Right lobe of liver (tissue), 6 donors: ENCODE measurements around the gene NKAIN2. TPM values are rescaled to one million over a fixed set of nuclear protein-coding genes. Genes with fewer than 3 reads are reported as not detected.

Source experiments
- ATAC-seq, 4 donors: fragments of 200-7000 bp; cut with Tn5 transposase; one replicate each; pipeline ENCODE4 v1.9.1; 2020; ENCODE audit warnings: mild to moderate bottlenecking in 4 of 4, moderate library complexity in 4 of 4
- DNase-seq, 3 donors: peaks; one replicate each; pipeline ENCODE4 v3.0.0-alpha.2; 2020
- H3K27ac ChIP-seq, 3 donors: fragments of 200-600 bp; one replicate each; pipeline ENCODE4 v1.8.0; 2022
- H3K27me3 ChIP-seq, 2 donors: fragments of 200-600 bp; one replicate each; pipeline ENCODE4 v1.8.0; 2022
- H3K36me3 ChIP-seq, 4 donors: fragments of 200-600 bp; sonication (generic) in 1 of 4; one replicate each; pipeline versions ENCODE4 v1.5.1 to v1.8.0; 2017 to 2022; ENCODE audit warnings: control low read depth in 1 of 4
- H3K4me1 ChIP-seq, 4 donors: fragments of 200-600 bp; sonication (generic) in 1 of 4; one replicate each; pipeline versions ENCODE4 v1.5.1 to v1.8.0; 2017 to 2022; ENCODE audit warnings: control low read depth in 1 of 4
- H3K4me3 ChIP-seq, 3 donors: fragments of 200-600 bp; one replicate each; pipeline ENCODE4 v1.8.0; 2022
- H3K9me3 ChIP-seq, 4 donors: fragments of 200-600 bp; sonication (generic) in 1 of 4; one replicate each; pipeline versions ENCODE4 v1.5.1 to v1.8.0; 2017 to 2022; ENCODE audit warnings: control low read depth in 1 of 4
- CTCF ChIP-seq, 4 donors: fragments of 200-600 bp in 3 of 4; fragments of 450-650 bp in 1 of 4; IDR thresholded peaks; one replicate each; pipeline versions ENCODE4 v1.5.1 to v1.8.0; 2016 to 2022; ENCODE audit warnings: antibody characterized with exemption in 4 of 4, mild to moderate bottlenecking in 2 of 4
- POLR2A ChIP-seq: fragments of 450-650 bp; IDR thresholded peaks from one replicate; pipeline ENCODE4 v1.6.1; 2017; ENCODE audit warnings: antibody characterized with exemption, mild to moderate bottlenecking
- WGBS: methylation state at CpG from one replicate; pipeline ENCODE4 v1.1.6; 2018; ENCODE audit warnings: low coverage, low lambda C conversion rate; ENCODE audit not compliant: insufficient coverage; ENCODE audit errors: missing lambda C conversion rate; 5-methylcytosine and 5-hydroxymethylcytosine counted together
- intact Hi-C, 2 donors: fragments of 100-400 bp; cut with DNase I; formaldehyde crosslinking; loops; one replicate each; pipeline versions ENCODE4 v1.11.2 to v1.14.1; 2022
- total RNA-seq, 6 experiments: library from RNA; depleted of rRNA in 2 of 6; stranded (reverse); fragments of >200 nt in 2 of 6; fragmentation: NEBNext Ultra II Directional in 3 of 6; extraction: Animal tissue kit (Norgen Biotek cat#: 25700) in 3 of 6; gene quantifications; one replicate each; pipeline versions ENCODE4 v1.1.0 to v1.2.4, GENCODE V29; 2016 to 2023
- donor health status: DM: no; HTN: yes; CAD: no.
- donor health status: DM: no; HTN: no; CAD: no.
- donor health status: DM: no; HTN: no; CAD: no.
- donor health status: DM: no; HTN: yes; CAD: no.
- donor health status: DM: no; HTN: yes; CAD: no.

Gene NKAIN2
- total RNA-seq, 6 experiments from 2014 or later, result 0.16 to 0.28 TPM; not detected in 4

- no peaks in the 10 kb centered on the region for H3K36me3 ChIP-seq
- intact Hi-C loops, result no loop called here
- H3K4me1 ChIP-seq, result no peaks in the 10 kb centered on the region
- no peak overlapping the region for H3K4me3 ChIP-seq
- no peak for DNase-seq
- no peak overlapping the region for H3K27ac ChIP-seq
- H3K27me3 ChIP-seq, result no peaks in the 10 kb centered on the region
- TF ChIP-seq POLR2A (no peak), CTCF (IDR thresholded peaks at IDR 0.05) (no peak)
- no peaks in the 10 kb centered on the region for H3K9me3 ChIP-seq
- 64% methylated on average over 3 of the region's 3 CpGs for WGBS
- ATAC-seq, result no peak
Measured at GRCh38 chr6:124604719-124605118, 801.1 kb downstream of the NKAIN2 start.

- H3K27me3 ChIP-seq, result no peaks in the 10 kb centered on the region
- no peak for ATAC-seq
- no peak for DNase-seq
- intact Hi-C loops, result no loop called here
- TF ChIP-seq CTCF (IDR thresholded peaks at IDR 0.05), result no peak
- H3K4me1 ChIP-seq, result no peaks in the 10 kb centered on the region
- H3K27ac ChIP-seq, result no peak overlapping the region
- H3K4me3 ChIP-seq, result no peak overlapping the region
- H3K36me3 ChIP-seq, result no peaks in the 10 kb centered on the region
- H3K9me3 ChIP-seq, result no peaks in the 10 kb centered on the region
Measured at GRCh38 chr6:124607119-124607627, 803.5 kb downstream of the NKAIN2 start.

GRCh38 chr6:124613031-124613430, 809.4 kb downstream of the NKAIN2 start:
- TF ChIP-seq CTCF (IDR thresholded peaks at IDR 0.05) (no peak), POLR2A (no peak)
- Histone ChIP-seq H3K4me3 (no peak overlapping the region), H3K9me3 (no peaks in the 10 kb centered on the region), H3K27me3 (no peaks in the 10 kb centered on the region), H3K36me3 (no peaks in the 10 kb centered on the region), H3K4me1 (no peaks in the 10 kb centered on the region), H3K27ac (no peak overlapping the region)
- ATAC-seq (no peak), DNase-seq (no peak)
- WGBS, result 35% methylated on average over 2 of the region's 2 CpGs
- intact Hi-C loops, result no loop called here

DNA sequence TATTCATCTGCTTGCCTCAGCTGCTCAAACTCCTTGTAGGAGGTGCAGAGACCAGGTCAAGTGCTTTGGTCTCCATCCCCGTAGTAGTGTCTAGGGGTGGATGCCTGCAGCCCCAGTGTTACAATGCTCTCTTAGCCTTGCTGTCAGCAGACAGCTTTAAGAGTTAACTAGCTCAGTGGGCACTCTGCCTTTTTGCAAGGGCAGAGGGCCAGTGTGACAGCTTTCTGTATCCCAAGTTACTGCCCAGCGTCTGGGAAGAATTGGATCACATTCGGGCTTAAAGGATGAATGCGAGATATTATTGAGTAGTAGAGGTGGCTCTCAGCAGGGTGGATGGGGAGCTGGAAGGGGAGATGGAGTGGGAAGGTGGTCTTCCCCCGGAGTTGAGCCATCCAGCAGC, 818.7 kb downstream of the NKAIN2 start:
- H3K9me3 ChIP-seq, result no peaks in the 10 kb centered on the region
- TF ChIP-seq POLR2A, result no peak
- no peak for TF ChIP-seq CTCF (IDR thresholded peaks at IDR 0.05)
- WGBS, result 51% methylated on average over 5 of the region's 5 CpGs
- no peak overlapping the region for H3K4me3 ChIP-seq
- ATAC-seq (no peak), DNase-seq (no peak)
- no peaks in the 10 kb centered on the region for H3K27me3 ChIP-seq
- no peaks in the 10 kb centered on the region for H3K4me1 ChIP-seq
- intact Hi-C loops, result no loop called here
- no peaks in the 10 kb centered on the region for H3K36me3 ChIP-seq
- H3K27ac ChIP-seq, result no peak overlapping the region

DNA sequence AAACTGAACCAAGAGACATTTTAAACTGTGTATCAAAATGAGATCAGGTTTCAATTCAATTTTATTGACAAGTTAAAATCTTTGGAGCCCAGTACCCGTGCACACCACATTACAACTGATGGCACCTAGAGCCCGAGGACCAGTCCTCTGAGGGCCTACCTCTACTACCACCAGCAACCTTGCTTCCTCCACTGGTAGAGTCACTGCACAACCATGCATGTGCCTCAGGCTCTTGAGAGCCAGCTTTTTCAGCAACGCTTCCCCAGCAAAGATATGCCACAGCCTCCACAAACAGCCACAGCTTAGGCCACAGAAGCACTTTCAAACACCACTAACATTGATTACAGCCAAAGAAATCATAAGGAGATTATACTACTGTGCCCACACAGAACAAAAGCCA, 830.0 kb downstream of the NKAIN2 start:
- no peak for ATAC-seq
- no peak overlapping the region for H3K4me3 ChIP-seq
- no peak overlapping the region for H3K27ac ChIP-seq
- intact Hi-C loops, result no loop called here
- H3K9me3 ChIP-seq, result no peaks in the 10 kb centered on the region
- no peaks in the 10 kb centered on the region for H3K36me3 ChIP-seq
- H3K4me1 ChIP-seq, result no peaks in the 10 kb centered on the region
- no peaks in the 10 kb centered on the region for H3K27me3 ChIP-seq
- TF ChIP-seq CTCF (IDR thresholded peaks at IDR 0.05) (no peak), POLR2A (no peak)
- DNase-seq, result no peak
- WGBS, result 78% methylated on average over 1 of the region's 3 CpGs
